Measurements from ENCODE around the gene CRHR2. TPM values are rescaled to one million over a fixed set of nuclear protein-coding genes. Genes with fewer than 3 reads are reported as not detected.

The CRHR2 gene
- polyA plus RNA-seq, 2 of the 4 experiments (the other 2 are of a cell fraction) = not detected

DNA sequence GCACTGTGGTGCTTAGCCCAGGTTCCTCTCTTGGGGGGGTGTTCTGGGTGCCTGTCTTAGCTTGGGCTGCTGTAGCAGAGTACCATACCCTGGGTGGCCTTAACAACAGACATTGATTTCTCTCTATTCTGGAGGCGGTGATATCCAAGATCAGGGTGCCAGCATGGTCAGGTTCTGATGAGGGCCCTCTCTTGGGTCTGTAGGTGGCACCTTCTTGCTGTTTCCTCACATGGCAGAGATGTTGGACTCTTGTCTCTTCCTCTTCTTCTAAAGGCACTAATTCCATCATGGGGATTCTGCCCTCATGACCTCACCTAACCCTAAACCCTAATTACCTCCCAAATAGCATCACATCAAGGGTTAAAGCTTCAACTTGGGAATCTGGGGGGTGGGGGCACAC, 19.9 kb upstream of the CRHR2 start:
- Histone ChIP-seq H3K27ac (no peak overlapping the region), H3K9me3 (no peaks in the 10 kb centered on the region), H3K4me3 (no peak overlapping the region), H3K4me2 (no peak overlapping the region), H3K4me1 (no peaks in the 10 kb centered on the region)
- ChIA-PET CTCF (interaction anchor here (0.9 to 3.8 kb wide), 5 partner anchors 14 to 38 kb away, joined by 3 to 20 read pairs (median 5); no protein-coding TSS in a partner anchor), POLR2A (no interaction called here)
- ATAC-seq (no peak; a peak in 2 of 6 replicates), FAIRE-seq (no peak), DNase-seq (ENCODE audit: low read depth in 1 of 2, low spot score in 1 of 2) (no peak)
- 5% methylated on average over 1 of the region's 1 CpG for WGBS (ENCODE audit: missing lambda C conversion rate)
- TF ChIP-seq HOXB5 (CRISPR knock-in tag; IDR thresholded peaks at IDR 0.05) (no peak), NR3C1 (IDR thresholded peaks at IDR 0.05) (no peak), ESRRA (IDR thresholded peaks at IDR 0.05; ENCODE audit: borderline replicate concordance, low read length) (no peak), BHLHE40 (IDR thresholded peaks at IDR 0.05; ENCODE audit: low read depth, low read length) (no peak), TFCP2L1 (CRISPR knock-in tag; IDR thresholded peaks at IDR 0.05) (no peak), ZC3H11A (IDR thresholded peaks at IDR 0.05) (no peak), MAZ (IDR thresholded peaks at IDR 0.05; ENCODE audit: borderline replicate concordance, low read depth, low read length) (no peak)
- TF ChIP-seq, protein P1, sequence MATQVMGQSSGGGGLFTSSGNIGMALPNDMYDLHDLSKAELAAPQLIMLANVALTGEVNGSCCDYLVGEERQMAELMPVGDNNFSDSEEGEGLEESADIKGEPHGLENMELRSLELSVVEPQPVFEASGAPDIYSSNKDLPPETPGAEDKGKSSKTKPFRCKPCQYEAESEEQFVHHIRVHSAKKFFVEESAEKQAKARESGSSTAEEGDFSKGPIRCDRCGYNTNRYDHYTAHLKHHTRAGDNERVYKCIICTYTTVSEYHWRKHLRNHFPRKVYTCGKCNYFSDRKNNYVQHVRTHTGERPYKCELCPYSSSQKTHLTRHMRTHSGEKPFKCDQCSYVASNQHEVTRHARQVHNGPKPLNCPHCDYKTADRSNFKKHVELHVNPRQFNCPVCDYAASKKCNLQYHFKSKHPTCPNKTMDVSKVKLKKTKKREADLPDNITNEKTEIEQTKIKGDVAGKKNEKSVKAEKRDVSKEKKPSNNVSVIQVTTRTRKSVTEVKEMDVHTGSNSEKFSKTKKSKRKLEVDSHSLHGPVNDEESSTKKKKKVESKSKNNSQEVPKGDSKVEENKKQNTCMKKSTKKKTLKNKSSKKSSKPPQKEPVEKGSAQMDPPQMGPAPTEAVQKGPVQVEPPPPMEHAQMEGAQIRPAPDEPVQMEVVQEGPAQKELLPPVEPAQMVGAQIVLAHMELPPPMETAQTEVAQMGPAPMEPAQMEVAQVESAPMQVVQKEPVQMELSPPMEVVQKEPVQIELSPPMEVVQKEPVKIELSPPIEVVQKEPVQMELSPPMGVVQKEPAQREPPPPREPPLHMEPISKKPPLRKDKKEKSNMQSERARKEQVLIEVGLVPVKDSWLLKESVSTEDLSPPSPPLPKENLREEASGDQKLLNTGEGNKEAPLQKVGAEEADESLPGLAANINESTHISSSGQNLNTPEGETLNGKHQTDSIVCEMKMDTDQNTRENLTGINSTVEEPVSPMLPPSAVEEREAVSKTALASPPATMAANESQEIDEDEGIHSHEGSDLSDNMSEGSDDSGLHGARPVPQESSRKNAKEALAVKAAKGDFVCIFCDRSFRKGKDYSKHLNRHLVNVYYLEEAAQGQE (IDR thresholded peaks at IDR 0.05) = no peak
- TF ChIP-seq, protein P2, sequence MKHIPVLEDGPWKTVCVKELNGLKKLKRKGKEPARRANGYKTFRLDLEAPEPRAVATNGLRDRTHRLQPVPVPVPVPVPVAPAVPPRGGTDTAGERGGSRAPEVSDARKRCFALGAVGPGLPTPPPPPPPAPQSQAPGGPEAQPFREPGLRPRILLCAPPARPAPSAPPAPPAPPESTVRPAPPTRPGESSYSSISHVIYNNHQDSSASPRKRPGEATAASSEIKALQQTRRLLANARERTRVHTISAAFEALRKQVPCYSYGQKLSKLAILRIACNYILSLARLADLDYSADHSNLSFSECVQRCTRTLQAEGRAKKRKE (CRISPR knock-in tag; IDR thresholded peaks at IDR 0.05; ENCODE audit: low read depth) = no peak
- TF ChIP-seq, protein P3, sequence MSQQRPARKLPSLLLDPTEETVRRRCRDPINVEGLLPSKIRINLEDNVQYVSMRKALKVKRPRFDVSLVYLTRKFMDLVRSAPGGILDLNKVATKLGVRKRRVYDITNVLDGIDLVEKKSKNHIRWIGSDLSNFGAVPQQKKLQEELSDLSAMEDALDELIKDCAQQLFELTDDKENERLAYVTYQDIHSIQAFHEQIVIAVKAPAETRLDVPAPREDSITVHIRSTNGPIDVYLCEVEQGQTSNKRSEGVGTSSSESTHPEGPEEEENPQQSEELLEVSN (IDR thresholded peaks at IDR 0.05; ENCODE audit: borderline replicate concordance, low read depth) = no peak

DNA sequence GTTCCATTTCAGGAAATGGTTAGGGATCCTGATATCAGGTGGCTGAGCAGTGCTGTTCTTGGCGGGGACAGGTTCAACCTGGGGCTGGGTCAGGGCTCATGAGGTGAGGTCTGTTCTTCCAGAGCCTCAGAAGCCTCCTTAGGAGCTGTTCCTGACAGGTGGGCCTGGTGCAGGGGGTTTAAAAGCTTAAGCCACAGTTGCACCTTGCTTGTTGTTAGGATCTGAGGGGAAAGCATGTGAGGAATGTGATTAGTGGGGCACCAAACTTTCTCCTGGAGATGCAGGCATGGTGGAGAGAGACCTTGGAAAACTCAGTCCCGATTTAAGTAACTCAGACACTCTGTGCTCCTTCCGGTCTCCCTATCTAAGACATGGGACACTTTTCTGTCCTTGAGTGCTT, 18.7 kb upstream of the CRHR2 start:
- whole genome bisulfite sequencing (ENCODE audit: missing lambda C conversion rate) = 26% methylated on average over 2 of the region's 3 CpGs
- Histone ChIP-seq H3K27ac (no peak overlapping the region), H3K9me3 (no peaks in the 10 kb centered on the region), H3K4me1 (no peaks in the 10 kb centered on the region), H3K4me2 (no peak overlapping the region), H3K4me3 (no peak overlapping the region)
- ATAC-seq (no peak), DNase-seq (ENCODE audit: low read depth in 1 of 2, low spot score in 1 of 2) (no peak), FAIRE-seq (no peak)
- ChIA-PET CTCF (interaction anchor here (0.7 to 2.4 kb wide), 5 partner anchors 10 to 37 kb away, joined by 3 to 7 read pairs (median 3); partner anchors contain the start of gene CRHR2), POLR2A (no interaction called here)
- no peak for TF ChIP-seq NR3C1 (IDR thresholded peaks at IDR 0.05)
- no peak for TF ChIP-seq HDAC2 (IDR thresholded peaks at IDR 0.05)
- no peak for TF ChIP-seq HEYL (CRISPR knock-in tag; IDR thresholded peaks at IDR 0.05)
- no peak for TF ChIP-seq TP53 (CRISPR knock-in tag; IDR thresholded peaks at IDR 0.05)
- TF ChIP-seq SREBF2 (IDR thresholded peaks at IDR 0.05) = no peak
- TF ChIP-seq, protein P4, sequence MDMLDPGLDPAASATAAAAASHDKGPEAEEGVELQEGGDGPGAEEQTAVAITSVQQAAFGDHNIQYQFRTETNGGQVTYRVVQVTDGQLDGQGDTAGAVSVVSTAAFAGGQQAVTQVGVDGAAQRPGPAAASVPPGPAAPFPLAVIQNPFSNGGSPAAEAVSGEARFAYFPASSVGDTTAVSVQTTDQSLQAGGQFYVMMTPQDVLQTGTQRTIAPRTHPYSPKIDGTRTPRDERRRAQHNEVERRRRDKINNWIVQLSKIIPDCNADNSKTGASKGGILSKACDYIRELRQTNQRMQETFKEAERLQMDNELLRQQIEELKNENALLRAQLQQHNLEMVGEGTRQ (IDR thresholded peaks at IDR 0.05) = no peak
- no peak for TF ChIP-seq MAZ (IDR thresholded peaks at IDR 0.05; ENCODE audit: borderline replicate concordance, low read depth, low read length)
- TF ChIP-seq EHMT2 (IDR thresholded peaks at IDR 0.05; ENCODE audit: low read depth) = no peak
- TF ChIP-seq, protein P5, sequence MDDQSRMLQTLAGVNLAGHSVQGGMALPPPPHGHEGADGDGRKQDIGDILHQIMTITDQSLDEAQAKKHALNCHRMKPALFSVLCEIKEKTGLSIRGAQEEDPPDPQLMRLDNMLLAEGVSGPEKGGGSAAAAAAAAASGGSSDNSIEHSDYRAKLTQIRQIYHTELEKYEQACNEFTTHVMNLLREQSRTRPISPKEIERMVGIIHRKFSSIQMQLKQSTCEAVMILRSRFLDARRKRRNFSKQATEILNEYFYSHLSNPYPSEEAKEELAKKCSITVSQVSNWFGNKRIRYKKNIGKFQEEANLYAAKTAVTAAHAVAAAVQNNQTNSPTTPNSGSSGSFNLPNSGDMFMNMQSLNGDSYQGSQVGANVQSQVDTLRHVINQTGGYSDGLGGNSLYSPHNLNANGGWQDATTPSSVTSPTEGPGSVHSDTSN (IDR thresholded peaks at IDR 0.05) = no peak
- TF ChIP-seq, protein P1 (IDR thresholded peaks at IDR 0.05) = no peak
- TF ChIP-seq NFE2L2 (conservative IDR thresholded peaks at IDR 0.05; ENCODE audit: low read length) = no peak
- TF ChIP-seq MAFK (IDR thresholded peaks at IDR 0.05; ENCODE audit: partially characterized antibody) = no peak
- TF ChIP-seq CBX8 (IDR thresholded peaks at IDR 0.05) = no peak
- TF ChIP-seq, protein P2 (CRISPR knock-in tag; IDR thresholded peaks at IDR 0.05; ENCODE audit: low read depth) = no peak
- no peak for TF ChIP-seq ZFP36 (IDR thresholded peaks at IDR 0.05; ENCODE audit: borderline replicate concordance, partially characterized antibody)
- TF ChIP-seq HMGXB4 (CRISPR knock-in tag; IDR thresholded peaks at IDR 0.05; ENCODE audit: borderline replicate concordance) = no peak
- no peak for TF ChIP-seq HOXB13 (CRISPR knock-in tag; IDR thresholded peaks at IDR 0.05; ENCODE audit: low read depth)
- no peak for TF ChIP-seq POLR2A (IDR thresholded peaks at IDR 0.05; ENCODE audit: low read length)

Data from A549 (cell line).